MCF 10A (cell line): ENCODE data around the gene PLXNC1. TPM values are rescaled to one million over a fixed set of nuclear protein-coding genes. Genes with fewer than 3 reads are reported as not detected.

Experiments used
- BruUV-seq: library from RNA; stranded (reverse); fragments of 400-500 nt; replicated peaks from 2 replicates; lab custom pipeline; 2021; lab: Mats Ljungman, UMichigan
- CTCF ChIA-PET: fragments of 300-600 bp; sonication (Branson Sonifier 250); formaldehyde crosslinking; extraction: SDS; loops from one replicate; lab custom pipeline; 2021; ENCODE audit warnings: antibody characterized with exemption, inconsistent platforms; lab: Yijun Ruan, JAX
- POLR2A ChIA-PET: fragments of 300-600, 350-650 bp; sonication (Branson Sonifier 250); formaldehyde crosslinking; extraction: SDS; loops from one replicate; lab custom pipeline; 2020; ENCODE audit warnings: antibody characterized with exemption, inconsistent platforms; lab: Yijun Ruan, JAX
- DNase-seq: peaks from one replicate; pipeline ENCODE4 v3.0.0-alpha.2; 2018; ENCODE audit not compliant: unreplicated experiment
- H3K27ac Mint-ChIP-seq: one replicate; pipeline ENCODE4 v1.8.0; 2022; ENCODE audit warnings: mild to moderate bottlenecking, low read depth, mixed read lengths; ENCODE audit not compliant: unreplicated experiment
- H3K27me3 Mint-ChIP-seq: one replicate; pipeline ENCODE4 v1.8.0; 2022; ENCODE audit warnings: mixed read lengths; ENCODE audit not compliant: insufficient read depth, unreplicated experiment
- H3K36me3 Mint-ChIP-seq: one replicate; pipeline ENCODE4 v1.8.0; 2022; ENCODE audit warnings: mild to moderate bottlenecking, moderate library complexity, mixed read lengths; ENCODE audit not compliant: insufficient read depth, unreplicated experiment
- H3K4me1 Mint-ChIP-seq: one replicate; pipeline ENCODE4 v1.8.0; 2022; ENCODE audit warnings: mixed read lengths; ENCODE audit not compliant: insufficient read depth, unreplicated experiment
- H3K4me3 Mint-ChIP-seq: one replicate; pipeline ENCODE4 v1.8.0; 2022; ENCODE audit warnings: mild to moderate bottlenecking, moderate library complexity, mixed read lengths; ENCODE audit not compliant: unreplicated experiment
- H3K9me3 Mint-ChIP-seq: one replicate; pipeline ENCODE4 v1.8.0; 2022; ENCODE audit warnings: mixed read lengths; ENCODE audit not compliant: unreplicated experiment
- intact Hi-C: fragments of 100-400 bp; cut with micrococcal nuclease; formaldehyde crosslinking; loops from 2 replicates; pipeline ENCODE4 v1.14.1; 2022
- total RNA-seq: library from RNA; stranded (reverse); gene quantifications from 2 replicates; pipeline ENCODE4 v1.2.3, GENCODE V29; 2022
- TF ChIP-seq, protein P1 (sequence below): fragments of 200-600 bp; IDR thresholded peaks from one replicate; pipeline ENCODE4 v1.8.0; 2022; ENCODE audit warnings: antibody characterized with exemption, mild to moderate bottlenecking; ENCODE audit not compliant: unreplicated experiment

Gene PLXNC1
- total RNA-seq, 1 experiment from 2014 or later: 2.4 TPM

DNA sequence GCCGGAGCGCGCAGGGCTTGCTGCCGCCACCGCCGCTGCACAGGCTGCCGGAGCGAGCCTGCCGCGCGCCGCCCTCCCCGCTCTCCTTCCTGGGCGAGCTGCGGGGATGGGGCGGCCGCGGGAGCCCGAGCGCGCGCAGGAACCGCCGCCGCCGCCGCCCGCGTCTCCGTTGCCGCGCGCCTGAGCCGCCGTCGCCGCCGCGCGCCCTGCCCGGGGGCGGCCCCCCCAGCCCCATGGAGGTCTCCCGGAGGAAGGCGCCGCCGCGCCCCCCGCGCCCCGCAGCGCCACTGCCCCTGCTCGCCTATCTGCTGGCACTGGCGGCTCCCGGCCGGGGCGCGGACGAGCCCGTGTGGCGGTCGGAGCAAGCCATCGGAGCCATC, 352 bp downstream of the PLXNC1 start:
- no peaks in the 10 kb centered on the region for H3K36me3 Mint-ChIP-seq
- H3K9me3 Mint-ChIP-seq: no peaks in the 10 kb centered on the region
- no peak for DNase-seq
- peaks cover 64% of the 10 kb centered on the region for H3K27me3 Mint-ChIP-seq
- no peak overlapping the region for H3K27ac Mint-ChIP-seq
- intact Hi-C loops: loop anchor here (5.0 to 10.0 kb wide), 3 partner anchors 284 to 1189 kb away; no protein-coding TSS in a partner anchor
- H3K4me1 Mint-ChIP-seq: no peaks in the 10 kb centered on the region
- H3K4me3 Mint-ChIP-seq: peak overlapping the region; percentile 52
- CTCF ChIA-PET: no interaction called here
- POLR2A ChIA-PET: no interaction called here
- no TSS peak for BruUV-seq
- TF ChIP-seq, protein P1, sequence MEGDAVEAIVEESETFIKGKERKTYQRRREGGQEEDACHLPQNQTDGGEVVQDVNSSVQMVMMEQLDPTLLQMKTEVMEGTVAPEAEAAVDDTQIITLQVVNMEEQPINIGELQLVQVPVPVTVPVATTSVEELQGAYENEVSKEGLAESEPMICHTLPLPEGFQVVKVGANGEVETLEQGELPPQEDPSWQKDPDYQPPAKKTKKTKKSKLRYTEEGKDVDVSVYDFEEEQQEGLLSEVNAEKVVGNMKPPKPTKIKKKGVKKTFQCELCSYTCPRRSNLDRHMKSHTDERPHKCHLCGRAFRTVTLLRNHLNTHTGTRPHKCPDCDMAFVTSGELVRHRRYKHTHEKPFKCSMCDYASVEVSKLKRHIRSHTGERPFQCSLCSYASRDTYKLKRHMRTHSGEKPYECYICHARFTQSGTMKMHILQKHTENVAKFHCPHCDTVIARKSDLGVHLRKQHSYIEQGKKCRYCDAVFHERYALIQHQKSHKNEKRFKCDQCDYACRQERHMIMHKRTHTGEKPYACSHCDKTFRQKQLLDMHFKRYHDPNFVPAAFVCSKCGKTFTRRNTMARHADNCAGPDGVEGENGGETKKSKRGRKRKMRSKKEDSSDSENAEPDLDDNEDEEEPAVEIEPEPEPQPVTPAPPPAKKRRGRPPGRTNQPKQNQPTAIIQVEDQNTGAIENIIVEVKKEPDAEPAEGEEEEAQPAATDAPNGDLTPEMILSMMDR: no peak

DNA sequence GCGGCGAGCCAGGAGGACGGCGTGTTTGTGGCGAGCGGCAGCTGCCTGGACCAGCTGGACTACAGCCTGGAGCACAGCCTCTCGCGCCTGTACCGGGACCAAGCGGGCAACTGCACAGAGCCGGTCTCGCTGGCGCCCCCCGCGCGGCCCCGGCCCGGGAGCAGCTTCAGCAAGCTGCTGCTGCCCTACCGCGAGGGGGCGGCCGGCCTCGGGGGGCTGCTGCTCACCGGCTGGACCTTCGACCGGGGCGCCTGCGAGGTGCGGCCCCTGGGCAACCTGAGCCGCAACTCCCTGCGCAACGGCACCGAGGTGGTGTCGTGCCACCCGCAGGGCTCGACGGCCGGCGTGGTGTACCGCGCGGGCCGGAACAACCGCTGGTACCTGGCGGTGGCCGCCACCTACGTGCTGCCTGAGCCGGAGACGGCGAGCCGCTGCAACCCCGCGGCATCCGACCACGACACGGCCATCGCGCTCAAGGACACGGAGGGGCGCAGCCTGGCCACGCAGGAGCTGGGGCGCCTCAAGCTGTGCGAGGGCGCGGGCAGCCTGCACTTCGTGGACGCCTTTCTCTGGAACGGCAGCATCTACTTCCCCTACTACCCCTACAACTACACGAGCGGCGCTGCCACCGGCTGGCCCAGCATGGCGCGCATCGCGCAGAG, 873 bp downstream of the PLXNC1 start:
- TF ChIP-seq, protein P1: no peak
- Mint-ChIP-seq H3K9me3 (no peaks in the 10 kb centered on the region), H3K27me3 (peaks cover 63% of the 10 kb centered on the region), H3K4me1 (no peaks in the 10 kb centered on the region), H3K36me3 (no peaks in the 10 kb centered on the region), H3K4me3 (peak overlapping the region; percentile 53), H3K27ac (no peak overlapping the region)
- intact Hi-C loops: loop anchor here (5.0 to 10.0 kb wide), 3 partner anchors 283 to 1188 kb away; no protein-coding TSS in a partner anchor
- CTCF ChIA-PET: no interaction called here
- BruUV-seq: no TSS peak
- POLR2A ChIA-PET: no interaction called here
- no peak for DNase-seq

DNA sequence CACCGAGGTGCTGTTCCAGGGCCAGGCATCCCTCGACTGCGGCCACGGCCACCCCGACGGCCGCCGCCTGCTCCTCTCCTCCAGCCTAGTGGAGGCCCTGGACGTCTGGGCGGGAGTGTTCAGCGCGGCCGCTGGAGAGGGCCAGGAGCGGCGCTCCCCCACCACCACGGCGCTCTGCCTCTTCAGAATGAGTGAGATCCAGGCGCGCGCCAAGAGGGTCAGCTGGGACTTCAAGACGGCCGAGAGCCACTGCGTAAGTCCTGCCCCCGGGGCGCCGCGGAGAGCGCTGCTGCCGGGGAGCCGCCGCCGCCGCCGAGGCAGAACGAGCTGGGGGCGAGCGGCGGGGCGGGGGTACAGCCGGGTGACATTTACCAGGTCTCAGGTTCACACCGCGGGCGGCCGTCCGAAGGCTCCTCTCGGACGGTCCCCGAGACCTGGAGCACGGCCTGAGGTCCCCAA, 1.4 kb downstream of the PLXNC1 start:
- no peak for DNase-seq
- intact Hi-C loops: loop anchor here (5.0 to 10.0 kb wide), 3 partner anchors 282 to 1187 kb away; no protein-coding TSS in a partner anchor
- peak overlapping the region; percentile 53 for H3K4me3 Mint-ChIP-seq
- H3K27ac Mint-ChIP-seq: no peak overlapping the region
- no peaks in the 10 kb centered on the region for H3K4me1 Mint-ChIP-seq
- H3K36me3 Mint-ChIP-seq: no peaks in the 10 kb centered on the region
- TF ChIP-seq, protein P1: no peak
- ChIA-PET POLR2A (no interaction called here), CTCF (no interaction called here)
- peaks cover 63% of the 10 kb centered on the region for H3K27me3 Mint-ChIP-seq
- H3K9me3 Mint-ChIP-seq: no peaks in the 10 kb centered on the region
- BruUV-seq: no TSS peak

DNA sequence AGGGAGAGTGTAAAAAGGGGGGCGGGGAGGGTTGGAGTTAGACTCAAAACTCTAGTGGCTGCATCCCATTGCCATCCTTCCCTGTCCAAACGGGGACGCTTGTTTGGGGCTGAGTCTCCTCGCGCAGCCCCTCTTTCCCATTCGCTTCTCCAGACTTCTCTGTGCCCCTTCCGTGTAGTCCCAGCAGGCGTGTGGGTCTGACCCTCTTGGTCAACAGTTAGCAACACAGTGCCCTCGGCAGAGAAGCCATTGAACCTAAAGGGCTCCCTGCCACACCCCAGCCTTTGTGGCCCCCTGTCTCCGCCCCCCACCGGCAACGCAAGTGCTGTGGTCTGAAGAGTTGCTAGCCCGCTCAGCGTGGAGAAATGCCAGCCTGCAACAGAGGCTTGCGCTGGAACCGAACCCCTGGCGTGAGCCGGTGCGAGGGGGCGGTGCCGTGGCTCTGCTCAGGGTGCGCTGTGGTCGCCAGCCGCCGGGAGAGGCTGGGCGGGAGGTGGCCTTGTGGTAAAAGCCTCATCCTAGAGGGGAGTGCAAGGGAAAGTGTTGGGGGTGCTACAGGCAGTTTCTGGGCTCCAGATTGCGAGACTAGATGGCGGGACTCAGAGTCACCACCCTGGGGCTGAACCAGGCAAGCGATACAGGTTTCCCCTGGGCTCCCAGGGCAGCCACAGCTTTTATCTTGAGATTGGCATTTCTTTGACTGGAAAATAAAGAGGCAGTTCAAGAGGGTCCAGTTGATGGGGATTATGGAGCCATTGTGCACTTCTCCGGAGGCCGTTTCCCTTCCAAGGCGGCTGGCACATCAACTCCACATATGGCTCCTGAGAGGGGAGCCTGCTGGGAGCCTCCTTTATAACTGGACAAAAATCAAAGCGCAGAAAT, 2.1 kb downstream of the PLXNC1 start:
- H3K27ac Mint-ChIP-seq: no peak overlapping the region
- TF ChIP-seq, protein P1: no peak
- ChIA-PET POLR2A (no interaction called here), CTCF (no interaction called here)
- no peaks in the 10 kb centered on the region for H3K9me3 Mint-ChIP-seq
- H3K36me3 Mint-ChIP-seq: no peaks in the 10 kb centered on the region
- no peaks in the 10 kb centered on the region for H3K4me1 Mint-ChIP-seq
- H3K4me3 Mint-ChIP-seq: peak overlapping the region; percentile 53
- DNase-seq: no peak
- BruUV-seq: no TSS peak
- H3K27me3 Mint-ChIP-seq: peaks cover 62% of the 10 kb centered on the region
- intact Hi-C loops: no loop called here
